Iris pigment epithelial cell (primary cell): ENCODE results near the gene SLX9.
A peak's percentile ranks its signal among the peaks of the same experiment; 100 is the strongest.
"Not testable (repeated sequence)": the region's sequence is repeated elsewhere in the genome, so short reads cannot be mapped to it uniquely, and the experiment has no call there.

Experiments
- DNase-seq: peaks from one replicate; pipeline ENCODE4 v3.0.0-alpha.2; 2011; ENCODE audit warnings: low read depth

Gene SLX9

GRCh38 chr21:45019887-45020537 is 80.2 kb downstream of the SLX9 start:
- DNase-seq: no peak

GRCh38 chr21:45020629-45021427 is 81.0 kb downstream of the SLX9 start:
- DNase-seq: peak; percentile 74

DNA sequence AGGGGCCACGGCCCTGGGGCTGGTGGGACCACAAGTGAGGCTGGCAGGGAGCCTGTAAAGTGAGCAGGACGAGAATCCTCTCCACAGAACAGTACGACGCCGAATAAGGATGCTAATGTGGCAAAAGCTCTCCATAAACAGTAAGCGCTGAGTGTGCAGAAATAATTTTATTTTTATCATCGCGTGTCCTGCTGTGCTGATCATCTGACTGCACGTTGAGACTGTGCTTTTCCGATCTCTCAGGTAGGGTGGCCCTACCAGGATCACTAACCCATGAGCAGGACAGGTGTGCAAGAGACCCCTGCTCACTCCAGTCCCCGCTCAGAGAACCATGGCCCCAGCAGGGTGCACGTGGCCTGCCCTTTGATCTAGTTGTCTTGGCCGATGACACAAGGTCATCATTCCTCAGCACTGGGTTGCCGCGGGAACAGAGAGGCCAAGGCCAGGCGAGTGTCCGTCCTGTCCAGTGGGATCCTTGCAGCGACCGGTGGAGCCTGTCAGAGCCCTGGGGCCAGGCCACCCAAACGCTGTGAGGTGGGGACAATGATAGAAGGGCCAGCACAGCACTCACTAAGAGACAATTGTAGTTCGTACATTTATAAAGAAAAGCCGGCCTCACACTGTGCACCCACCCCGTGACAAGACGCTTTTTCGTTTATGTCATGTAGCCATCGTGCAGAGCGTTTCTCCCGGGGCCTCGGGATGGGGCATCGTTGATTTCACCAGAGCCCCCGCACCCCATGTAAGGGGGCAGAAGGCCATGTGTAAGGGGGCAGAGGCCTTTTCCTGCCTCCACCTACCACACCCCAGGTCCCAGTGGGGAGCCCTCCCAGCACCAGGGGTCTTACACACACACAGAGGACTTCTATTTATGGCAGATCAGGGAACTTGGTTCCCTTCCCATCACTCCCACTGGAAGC is 81.9 kb downstream of the SLX9 start:
- no peak for DNase-seq

- DNase-seq: no peak
Observed at GRCh38 chr21:45022348-45022675, 82.5 kb downstream of the SLX9 start.

- DNase-seq: no peak
Observed at GRCh38 chr21:45022736-45023135, 82.9 kb downstream of the SLX9 start.

DNA sequence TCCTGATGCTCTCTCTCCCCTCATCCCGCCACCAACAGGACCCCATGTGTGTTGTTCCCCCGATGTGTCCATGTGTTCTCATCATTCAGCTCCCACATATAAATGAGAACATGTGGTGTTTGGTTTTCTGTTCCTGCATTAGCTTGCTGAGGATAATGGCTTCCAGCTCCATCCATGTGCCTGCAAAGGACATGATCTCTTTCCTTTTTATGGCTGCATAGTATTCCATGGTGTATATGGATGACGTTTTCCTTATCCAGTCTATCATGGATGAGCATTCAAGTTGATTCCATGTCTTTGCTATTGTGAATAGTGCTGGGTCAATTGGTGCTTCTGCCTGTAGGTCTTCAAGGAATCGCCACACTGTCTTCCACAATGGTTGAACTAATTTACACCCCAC is 84.7 kb downstream of the SLX9 start:
- not testable (repeated sequence) for DNase-seq

- no peak for DNase-seq
Observed at GRCh38 chr21:45026066-45026745, 86.4 kb downstream of the SLX9 start.
